ENCODE data around the gene ADAMTSL3.
"Not testable (repeated sequence)": the region's sequence is repeated elsewhere in the genome, so short reads cannot be mapped to it uniquely, and the experiment has no call there.

ADAMTSL3 gene

GRCh38 chr15:83700082-83700481, 46.2 kb downstream of the ADAMTSL3 start:
- no peak for DNase-seq

- DNase-seq = not testable (repeated sequence)
Measured at GRCh38 chr15:83702314-83702713, 48.4 kb downstream of the ADAMTSL3 start.

DNA sequence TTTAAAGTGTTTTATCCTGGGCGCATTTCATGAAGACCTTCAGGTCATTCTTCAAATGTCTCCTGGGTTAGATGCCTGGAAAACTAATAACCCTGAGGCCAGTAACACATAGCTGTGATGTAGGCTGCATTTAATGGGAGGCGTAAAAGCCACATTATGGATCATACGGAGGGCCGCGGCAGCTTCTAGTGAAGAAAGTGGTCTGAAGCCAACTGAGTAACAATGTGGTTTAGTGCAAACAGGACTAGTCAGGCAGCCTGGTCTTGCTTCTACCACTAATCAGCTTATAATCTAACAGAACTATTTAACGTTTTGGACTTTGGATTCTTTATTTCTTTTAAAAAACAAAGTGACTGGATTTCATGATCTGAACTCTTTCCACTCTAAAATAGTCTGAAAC, 54.4 kb downstream of the ADAMTSL3 start:
- no peak for DNase-seq

DNA sequence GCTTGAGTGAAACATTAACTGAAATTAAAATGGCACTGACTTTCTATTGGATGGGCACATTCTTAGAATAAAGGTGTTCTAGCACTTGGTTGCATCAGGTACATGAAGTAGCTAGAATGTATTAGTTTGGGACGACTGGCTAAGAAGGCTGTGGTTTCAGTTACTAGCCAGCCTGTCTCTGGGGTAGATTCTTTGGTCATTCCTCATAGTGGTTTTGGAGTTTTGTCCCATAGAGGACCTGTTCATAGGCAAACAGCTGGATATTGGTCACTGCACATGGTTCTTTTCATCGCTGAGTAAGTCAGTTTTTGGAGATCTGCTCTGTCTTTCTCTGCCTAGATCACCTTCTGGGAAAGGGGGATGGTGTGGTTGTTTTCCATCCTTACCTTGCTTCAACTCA, 55.3 kb downstream of the ADAMTSL3 start:
- no peak for DNase-seq

- no peak for DNase-seq
Measured at GRCh38 chr15:83709811-83710210, 55.9 kb downstream of the ADAMTSL3 start.

- no peak for DNase-seq
Measured at GRCh38 chr15:83710452-83710851, 56.5 kb downstream of the ADAMTSL3 start.

GRCh38 chr15:83711236-83711635, 57.3 kb downstream of the ADAMTSL3 start:
- no peak for DNase-seq

DNA sequence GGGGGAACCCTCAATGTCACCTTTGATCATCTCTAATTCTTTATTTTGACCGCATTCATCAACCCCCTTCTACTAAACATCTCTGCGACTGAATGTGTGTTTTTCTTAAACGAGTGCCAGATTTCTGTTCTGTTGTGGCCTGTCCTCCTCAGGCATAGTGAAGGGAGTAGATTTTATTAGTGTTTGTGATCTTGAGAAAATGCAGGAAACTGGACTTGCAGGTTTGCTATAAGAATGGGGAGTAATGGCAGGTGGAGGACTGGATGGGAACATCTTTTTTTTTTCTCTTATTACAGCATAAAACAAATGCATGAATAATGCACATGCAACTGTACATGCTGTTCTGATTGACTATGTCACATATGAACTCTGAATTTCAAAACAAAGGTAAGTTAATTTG, 59.3 kb downstream of the ADAMTSL3 start:
- DNase-seq = no peak

GRCh38 chr15:83714939-83715628, 61.2 kb downstream of the ADAMTSL3 start:
- no peak for DNase-seq

- DNase-seq = no peak
Measured at GRCh38 chr15:83716605-83717004, 62.7 kb downstream of the ADAMTSL3 start.

- DNase-seq = no peak
Measured at GRCh38 chr15:83717010-83717409, 63.1 kb downstream of the ADAMTSL3 start.

DNA sequence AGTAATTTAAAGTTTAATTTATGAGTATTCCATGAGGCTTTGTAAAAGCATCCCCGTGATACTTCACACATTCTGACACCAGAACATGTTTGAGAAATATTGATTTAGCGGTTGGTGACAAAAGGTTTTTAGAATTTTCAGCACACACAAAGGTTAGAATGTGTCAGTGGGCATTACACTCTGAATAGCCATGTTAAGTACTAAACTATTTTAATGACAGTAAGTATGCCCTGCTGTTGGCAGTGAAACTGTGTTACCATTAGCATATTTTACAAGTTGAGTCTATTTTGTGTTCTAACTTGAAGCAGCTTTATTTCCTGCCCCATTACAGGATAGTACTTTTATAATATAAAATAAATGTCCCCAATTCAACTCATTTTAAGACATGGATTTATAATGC, 66.5 kb downstream of the ADAMTSL3 start:
- no peak for DNase-seq

GRCh38 chr15:83721031-83721430, 67.1 kb downstream of the ADAMTSL3 start:
- DNase-seq = no peak

GRCh38 chr15:83721981-83722380, 68.1 kb downstream of the ADAMTSL3 start:
- DNase-seq = no peak

- no peak for DNase-seq
Measured at GRCh38 chr15:83723216-83723615, 69.3 kb downstream of the ADAMTSL3 start.

DNA sequence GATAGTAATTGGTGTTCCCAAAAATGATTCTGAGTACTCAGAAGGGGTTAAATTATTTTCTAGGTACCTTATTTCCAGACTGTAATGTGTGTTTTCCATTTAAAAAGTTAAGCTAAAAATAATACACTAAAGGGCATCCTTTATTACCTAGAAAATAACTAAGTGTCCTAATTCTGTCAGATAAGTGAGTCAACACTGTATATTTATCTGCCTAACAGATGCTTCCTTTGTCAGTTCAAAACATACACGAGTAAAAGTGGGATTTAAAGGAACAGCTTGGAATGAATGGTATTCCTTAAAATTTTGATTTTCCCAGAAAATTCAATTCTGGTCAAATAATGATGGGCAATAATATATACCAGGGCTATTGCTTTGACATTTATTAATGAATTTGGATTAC, 78.3 kb downstream of the ADAMTSL3 start:
- no peak for DNase-seq

GRCh38 chr15:83732770-83733169, 78.8 kb downstream of the ADAMTSL3 start:
- DNase-seq = no peak

DNA sequence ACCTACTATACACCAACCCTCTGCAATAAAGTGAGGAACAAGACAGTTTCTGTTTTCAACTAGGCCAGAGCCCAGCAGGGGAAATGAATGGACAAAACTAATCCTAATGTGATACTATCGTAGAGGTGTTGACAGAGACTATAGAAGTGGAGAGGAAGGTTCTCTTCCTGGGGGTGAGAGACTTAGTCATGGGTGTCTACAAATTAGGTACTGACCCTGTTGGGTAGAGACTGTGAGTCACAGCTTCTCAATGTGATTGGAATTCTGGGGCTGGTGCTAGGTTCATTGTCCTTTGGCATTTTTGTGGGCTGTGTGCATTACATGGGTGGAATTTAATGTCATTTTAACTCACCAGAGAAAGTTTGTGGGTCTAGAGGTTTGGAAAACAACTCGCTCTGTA, 79.3 kb downstream of the ADAMTSL3 start:
- no peak for DNase-seq

DNA sequence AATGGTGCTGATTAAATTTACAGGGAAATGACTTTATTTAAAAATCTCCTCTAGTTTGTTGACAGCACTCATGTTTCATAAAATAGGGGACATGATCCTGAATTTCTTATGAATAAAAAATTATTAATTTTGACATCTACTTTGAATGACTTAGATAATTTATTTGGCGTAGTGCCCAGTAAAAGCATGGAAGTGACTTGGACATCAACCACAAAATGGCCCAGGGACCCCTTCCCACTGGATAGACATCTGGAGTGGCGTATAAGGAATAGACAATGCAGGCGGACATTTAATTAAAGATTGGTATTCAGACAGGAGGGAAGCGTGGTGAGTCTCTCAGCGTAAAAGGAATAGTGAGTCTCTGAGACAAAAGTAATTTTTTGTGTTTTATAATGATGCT, 79.8 kb downstream of the ADAMTSL3 start:
- DNase-seq = no peak

DNA sequence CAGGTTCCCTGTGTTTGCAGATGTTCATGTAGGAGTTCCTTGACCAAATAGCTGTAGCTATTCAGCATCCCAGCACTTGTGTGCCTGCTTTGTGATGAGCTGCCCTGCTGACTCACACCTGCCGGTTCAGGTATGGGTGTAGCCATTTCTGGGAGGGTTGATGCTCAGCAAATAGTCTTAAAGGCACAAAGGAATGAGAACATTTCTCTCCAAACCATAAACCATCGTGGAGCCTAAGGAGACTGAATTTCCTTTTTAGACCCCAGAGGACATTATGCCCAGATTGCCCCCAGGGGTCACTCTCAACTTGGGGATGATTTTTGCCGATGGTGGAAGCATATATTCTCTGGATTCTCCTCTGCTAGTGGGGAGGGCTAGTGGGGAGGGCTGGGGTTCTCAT, 80.6 kb downstream of the ADAMTSL3 start:
- DNase-seq = no peak

DNA sequence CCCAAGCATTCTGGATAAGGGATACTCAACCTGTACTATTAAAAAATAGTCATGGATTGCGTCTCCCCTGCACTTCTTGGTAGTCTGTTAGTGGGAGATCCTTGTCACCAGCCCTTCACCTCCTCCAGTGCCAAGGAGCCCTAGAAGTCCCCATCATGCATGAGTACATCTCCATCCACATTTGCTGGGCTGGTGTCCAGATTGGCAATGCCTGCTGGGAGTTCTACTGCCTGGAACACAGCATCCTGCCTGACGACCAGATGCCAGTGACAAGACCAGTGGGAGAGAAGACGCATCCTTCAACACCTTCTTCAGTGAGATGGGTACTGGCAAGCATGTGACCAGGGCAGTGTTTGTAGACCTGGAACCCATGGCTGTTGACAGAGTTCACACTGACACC, 85.7 kb downstream of the ADAMTSL3 start:
- DNase-seq = no peak

DNA sequence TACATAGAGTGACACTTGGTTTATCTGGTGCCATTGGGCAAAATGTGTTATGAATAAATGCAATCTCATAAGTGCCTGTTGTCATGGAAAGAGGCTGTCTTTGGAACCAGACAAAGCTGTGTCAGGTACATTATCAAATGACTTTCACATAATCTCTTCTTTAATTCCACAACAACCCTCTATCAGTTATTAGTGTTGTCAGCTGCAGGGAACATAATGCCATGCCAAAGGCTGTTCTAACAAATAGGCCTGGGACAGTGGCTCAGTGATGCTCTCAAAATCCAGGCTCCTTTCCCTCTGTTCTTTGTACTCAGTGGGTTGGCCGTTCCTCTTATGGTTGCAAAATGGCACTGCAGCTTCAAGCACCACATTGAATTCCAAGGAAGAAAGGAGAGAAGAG, 91.8 kb downstream of the ADAMTSL3 start:
- DNase-seq = no peak

- DNase-seq = no peak
Measured at GRCh38 chr15:83746231-83746630, 92.3 kb downstream of the ADAMTSL3 start.

Data from amygdala (tissue), 56 donors.